Measurements from ENCODE around the gene POLR2L. TPM values are rescaled to one million over a fixed set of nuclear protein-coding genes. Genes with fewer than 3 reads are reported as not detected.

POLR2L gene
- polyA plus RNA-seq, 2 donors: 64.9 to 177 TPM

- Histone ChIP-seq H3K4me3 (ENCODE audit: low read depth in 1 of 2, low read length in 2 of 2) (peak overlapping the region in 1 of 2 donors; percentile 16), H3K36me3 (ENCODE audit: control insufficient read depth in 2 of 2, insufficient read depth in 2 of 2, low read length in 1 of 2) (peaks cover 3 to 29% of the 10 kb centered on the region in 2 donors), H3K4me1 (ENCODE audit: control insufficient read depth in 2 of 2, insufficient read depth in 2 of 2, low read length in 1 of 2) (peaks cover 21 to 38% of the 10 kb centered on the region in 2 donors), H3K9me3 (ENCODE audit: control insufficient read depth in 2 of 2, insufficient read depth in 1 of 2, low read depth in 1 of 2, low read length in 1 of 2) (no peaks in the 10 kb centered on the region), H3K27me3 (ENCODE audit: control insufficient read depth in 1 of 2, insufficient read depth in 2 of 2, low read length in 2 of 2) (peaks cover 0 to 4% of the 10 kb centered on the region in 2 donors), H3K27ac (ENCODE audit: low read depth in 2 of 2, low read length in 1 of 2) (peak overlapping the region; percentile 78 to 88)
- WGBS, 2 donors: 18 to 22% methylated on average over 29 to 31 of the region's 31 CpGs
Observed at GRCh38 chr11:834371-835316, 7.7 kb downstream of the POLR2L start.

- Histone ChIP-seq H3K9me3 (ENCODE audit: control insufficient read depth in 2 of 2, insufficient read depth in 1 of 2, low read depth in 1 of 2, low read length in 1 of 2) (no peaks in the 10 kb centered on the region), H3K4me1 (ENCODE audit: control insufficient read depth in 2 of 2, insufficient read depth in 2 of 2, low read length in 1 of 2) (peaks cover 23 to 45% of the 10 kb centered on the region in 2 donors), H3K27ac (ENCODE audit: low read depth in 2 of 2, low read length in 1 of 2) (peak overlapping the region; percentile 85 to 88), H3K4me3 (ENCODE audit: low read depth in 1 of 2, low read length in 2 of 2) (peak overlapping the region; percentile 62 to 66), H3K27me3 (ENCODE audit: control insufficient read depth in 1 of 2, insufficient read depth in 2 of 2, low read length in 2 of 2) (peaks cover 0 to 4% of the 10 kb centered on the region in 2 donors), H3K36me3 (ENCODE audit: control insufficient read depth in 2 of 2, insufficient read depth in 2 of 2, low read length in 1 of 2) (peaks cover 3 to 24% of the 10 kb centered on the region in 2 donors)
- 25 to 39% methylated on average over 9 of the region's 9 CpGs for WGBS, 2 donors
Observed at GRCh38 chr11:833849-834311, 8.4 kb downstream of the POLR2L start.

- Histone ChIP-seq H3K9me3 (ENCODE audit: control insufficient read depth in 2 of 2, insufficient read depth in 1 of 2, low read depth in 1 of 2, low read length in 1 of 2) (no peaks in the 10 kb centered on the region), H3K36me3 (ENCODE audit: control insufficient read depth in 2 of 2, insufficient read depth in 2 of 2, low read length in 1 of 2) (peaks cover 3 to 18% of the 10 kb centered on the region in 2 donors), H3K4me3 (ENCODE audit: low read depth in 1 of 2, low read length in 2 of 2) (peak overlapping the region; percentile 62 to 66), H3K4me1 (ENCODE audit: control insufficient read depth in 2 of 2, insufficient read depth in 2 of 2, low read length in 1 of 2) (peaks cover 23 to 51% of the 10 kb centered on the region in 2 donors), H3K27me3 (ENCODE audit: control insufficient read depth in 1 of 2, insufficient read depth in 2 of 2, low read length in 2 of 2) (peaks cover 0 to 4% of the 10 kb centered on the region in 2 donors), H3K27ac (ENCODE audit: low read depth in 2 of 2, low read length in 1 of 2) (peak overlapping the region; percentile 85 to 88)
- WGBS, 2 donors: 0 to 1% methylated on average over 32 to 55 of the region's 55 CpGs
Observed at GRCh38 chr11:833114-833791, 9.1 kb downstream of the POLR2L start.

GRCh38 chr11:832529-833113 lies 9.7 kb downstream of the POLR2L start, which contains the start of gene CD151:
CD151 (plus strand) TSS chr11:832952; CDS start chr11:836070, 3,118 bp downstream.
- 2 to 7% methylated on average over 17 to 67 of the region's 67 CpGs for WGBS, 2 donors

GRCh38 chr11:831961-832528 lies 10.3 kb downstream of the POLR2L start:
- Histone ChIP-seq H3K4me3 (ENCODE audit: low read depth in 1 of 2, low read length in 2 of 2) (peak overlapping the region; percentile 37 to 62), H3K27ac (ENCODE audit: low read depth in 2 of 2, low read length in 1 of 2) (peak overlapping the region in 1 of 2 donors; percentile 33), H3K36me3 (ENCODE audit: control insufficient read depth in 2 of 2, insufficient read depth in 2 of 2, low read length in 1 of 2) (peaks cover 0 to 8% of the 10 kb centered on the region in 2 donors), H3K27me3 (ENCODE audit: control insufficient read depth in 1 of 2, insufficient read depth in 2 of 2, low read length in 2 of 2) (peaks cover 0 to 4% of the 10 kb centered on the region in 2 donors), H3K4me1 (ENCODE audit: control insufficient read depth in 2 of 2, insufficient read depth in 2 of 2, low read length in 1 of 2) (peaks cover 23 to 58% of the 10 kb centered on the region in 2 donors), H3K9me3 (ENCODE audit: control insufficient read depth in 2 of 2, insufficient read depth in 1 of 2, low read depth in 1 of 2, low read length in 1 of 2) (no peaks in the 10 kb centered on the region)
- WGBS, 2 donors: 62 to 73% methylated on average over 19 to 23 of the region's 23 CpGs

More at GRCh38 chr11:832529-833113, 9.7 kb downstream of the POLR2L start, which contains the start of gene CD151:
- peak within 1 kb of the TSS; percentile 85 to 88 for H3K27ac ChIP-seq (ENCODE audit: low read depth in 2 of 2, low read length in 1 of 2)
- peaks cover 23 to 55% of the 10 kb centered on the region in 2 donors for H3K4me1 ChIP-seq (ENCODE audit: control insufficient read depth in 2 of 2, insufficient read depth in 2 of 2, low read length in 1 of 2)
- peaks cover 0 to 4% of the 10 kb centered on the region in 2 donors for H3K27me3 ChIP-seq (ENCODE audit: control insufficient read depth in 1 of 2, insufficient read depth in 2 of 2, low read length in 2 of 2)
- H3K9me3 ChIP-seq (ENCODE audit: control insufficient read depth in 2 of 2, insufficient read depth in 1 of 2, low read depth in 1 of 2, low read length in 1 of 2): no peaks in the 10 kb centered on the region
- H3K4me3 ChIP-seq (ENCODE audit: low read depth in 1 of 2, low read length in 2 of 2): peak within 1 kb of the TSS; percentile 62 to 66
- H3K36me3 ChIP-seq (ENCODE audit: control insufficient read depth in 2 of 2, insufficient read depth in 2 of 2, low read length in 1 of 2): peaks cover 3 to 14% of the 10 kb centered on the region in 2 donors

- Histone ChIP-seq H3K27me3 (ENCODE audit: control insufficient read depth in 1 of 2, insufficient read depth in 2 of 2, low read length in 2 of 2) (peaks cover 0 to 4% of the 10 kb centered on the region in 2 donors), H3K9me3 (ENCODE audit: control insufficient read depth in 2 of 2, insufficient read depth in 1 of 2, low read depth in 1 of 2, low read length in 1 of 2) (no peaks in the 10 kb centered on the region), H3K4me3 (ENCODE audit: low read depth in 1 of 2, low read length in 2 of 2) (peak overlapping the region in 1 of 2 donors; percentile 27), H3K27ac (ENCODE audit: low read depth in 2 of 2, low read length in 1 of 2) (no peak overlapping the region), H3K4me1 (ENCODE audit: control insufficient read depth in 2 of 2, insufficient read depth in 2 of 2, low read length in 1 of 2) (peaks cover 23 to 58% of the 10 kb centered on the region in 2 donors), H3K36me3 (ENCODE audit: control insufficient read depth in 2 of 2, insufficient read depth in 2 of 2, low read length in 1 of 2) (peaks cover 0 to 2% of the 10 kb centered on the region in 2 donors)
- WGBS, 2 donors: 52 to 53% methylated on average over 29 to 31 of the region's 31 CpGs
Observed at GRCh38 chr11:831118-831864, 11.0 kb downstream of the POLR2L start.

GRCh38 chr11:830295-831117 lies 11.8 kb downstream of the POLR2L start:
- Histone ChIP-seq H3K9me3 (ENCODE audit: control insufficient read depth in 2 of 2, insufficient read depth in 1 of 2, low read depth in 1 of 2, low read length in 1 of 2) (no peaks in the 10 kb centered on the region), H3K4me3 (ENCODE audit: low read depth in 1 of 2, low read length in 2 of 2) (peak overlapping the region; percentile 18 to 27), H3K36me3 (ENCODE audit: control insufficient read depth in 2 of 2, insufficient read depth in 2 of 2, low read length in 1 of 2) (peaks cover 0 to 2% of the 10 kb centered on the region in 2 donors), H3K27ac (ENCODE audit: low read depth in 2 of 2, low read length in 1 of 2) (no peak overlapping the region), H3K4me1 (ENCODE audit: control insufficient read depth in 2 of 2, insufficient read depth in 2 of 2, low read length in 1 of 2) (peaks cover 26 to 63% of the 10 kb centered on the region in 2 donors), H3K27me3 (ENCODE audit: control insufficient read depth in 1 of 2, insufficient read depth in 2 of 2, low read length in 2 of 2) (peaks cover 0 to 4% of the 10 kb centered on the region in 2 donors)
- 5 to 20% methylated on average over 61 to 78 of the region's 78 CpGs for WGBS, 2 donors

GRCh38 chr11:829847-830294 lies 12.5 kb downstream of the POLR2L start:
- Histone ChIP-seq H3K36me3 (ENCODE audit: control insufficient read depth in 2 of 2, insufficient read depth in 2 of 2, low read length in 1 of 2) (peaks cover 0 to 8% of the 10 kb centered on the region in 2 donors), H3K9me3 (ENCODE audit: control insufficient read depth in 2 of 2, insufficient read depth in 1 of 2, low read depth in 1 of 2, low read length in 1 of 2) (no peaks in the 10 kb centered on the region), H3K4me1 (ENCODE audit: control insufficient read depth in 2 of 2, insufficient read depth in 2 of 2, low read length in 1 of 2) (peaks cover 26 to 63% of the 10 kb centered on the region in 2 donors), H3K27ac (ENCODE audit: low read depth in 2 of 2, low read length in 1 of 2) (no peak overlapping the region), H3K4me3 (ENCODE audit: low read depth in 1 of 2, low read length in 2 of 2) (peak overlapping the region; percentile 18 to 27), H3K27me3 (ENCODE audit: control insufficient read depth in 1 of 2, insufficient read depth in 2 of 2, low read length in 2 of 2) (peaks cover 0 to 4% of the 10 kb centered on the region in 2 donors)
- 3 to 17% methylated on average over 35 to 39 of the region's 39 CpGs for WGBS, 2 donors
